Measurements from ENCODE around the gene MACROD2.

GRCh38 chr20:16005021-16005914 is 2010.0 kb downstream of the MACROD2 start:
- no peak for TF ChIP-seq POLR2AphosphoS5 (IDR thresholded peaks at IDR 0.05; ENCODE audit: low read depth, low read length)
- TF ChIP-seq REST (IDR thresholded peaks at IDR 0.05; ENCODE audit: insufficient read depth in 1 of 2, low read depth in 2 of 2, low read length in 2 of 2) = no peak
- TF ChIP-seq SIN3A (IDR thresholded peaks at IDR 0.05; ENCODE audit: borderline replicate concordance, insufficient read depth, low read length) = no peak
- TF ChIP-seq TAF1 (IDR thresholded peaks at IDR 0.05; ENCODE audit: borderline replicate concordance, insufficient read depth, low read length) = no peak
